DOHH2 (cell line): ENCODE data around the gene SBSN.

Source experiments
- H3F3A ChIP-seq: fragments of 200-600 bp; sonication (generic), shearing (Covaris generic); 2 replicates; pipeline ENCODE4 v1.6.0; 2016; ENCODE audit warnings: antibody characterized with exemption, mild to moderate bottlenecking; ENCODE audit not compliant: control insufficient read depth, insufficient read depth
- H3K27ac ChIP-seq: fragments of 200-600 bp; sonication (generic); 2 replicates; pipeline ENCODE4 v1.5.1; 2014; ENCODE audit warnings: low read depth, mild to moderate bottlenecking, low read length, moderate library complexity
- H3K27me3 ChIP-seq: fragments of 200-600 bp; sonication (generic); 2 replicates; pipeline ENCODE4 v1.6.1; 2014; ENCODE audit warnings: mild to moderate bottlenecking, low read length, mixed read lengths; ENCODE audit not compliant: control insufficient read depth
- H3K36me3 ChIP-seq: fragments of 200-600 bp; sonication (generic); 2 replicates; pipeline ENCODE4 v1.6.1; 2014; ENCODE audit warnings: mild to moderate bottlenecking, low read length, moderate library complexity, mixed read lengths; ENCODE audit not compliant: control insufficient read depth
- H3K4me1 ChIP-seq: fragments of 200-600 bp; sonication (generic); 2 replicates; pipeline ENCODE4 v1.6.1; 2014; ENCODE audit warnings: mild to moderate bottlenecking, low read length, mixed read lengths; ENCODE audit not compliant: control insufficient read depth
- H3K4me2 ChIP-seq: fragments of 200-600 bp; sonication (generic); 2 replicates; pipeline ENCODE4 v1.6.0; 2014; ENCODE audit warnings: mild to moderate bottlenecking, low read length, moderate library complexity
- H3K4me3 ChIP-seq: fragments of 200-600 bp; sonication (generic); 2 replicates; pipeline ENCODE4 v1.5.1; 2014; ENCODE audit warnings: mild to moderate bottlenecking, low read length, mixed read lengths
- H3K79me2 ChIP-seq: fragments of 200-600 bp; sonication (generic); 2 replicates; pipeline ENCODE4 v1.6.1; 2014; ENCODE audit warnings: mild to moderate bottlenecking, low read length, mixed read lengths; ENCODE audit not compliant: control insufficient read depth
- H3K9me2 ChIP-seq: fragments of 200-600 bp; sonication (generic); replicated peaks from 2 replicates; pipeline ENCODE4 v1.6.1; 2014; ENCODE audit warnings: mild to moderate bottlenecking, low read length, mixed read lengths; ENCODE audit not compliant: control insufficient read depth
- H3K9me3 ChIP-seq: fragments of 200-600 bp; sonication (generic); 2 replicates; pipeline ENCODE4 v1.6.1; 2014; ENCODE audit warnings: antibody characterized with exemption, low read length, mixed read lengths; ENCODE audit not compliant: control insufficient read depth, insufficient read depth
- H4K20me1 ChIP-seq: fragments of 200-600 bp; sonication (generic); 2 replicates; pipeline ENCODE4 v1.6.0; 2014; ENCODE audit warnings: low read depth, mild to moderate bottlenecking, antibody characterized with exemption, low read length, moderate library complexity; ENCODE audit not compliant: control insufficient read depth, insufficient read depth
- CTCF ChIP-seq: fragments of 200-600 bp; sonication (generic); IDR thresholded peaks from one replicate; pipeline ENCODE4 v1.5.1; 2014; ENCODE audit warnings: antibody characterized with exemption, mild to moderate bottlenecking, low read depth, low read length; ENCODE audit not compliant: poor library complexity, severe bottlenecking
- EZH2phosphoT487 ChIP-seq: fragments of 200-600 bp; sonication (generic); IDR thresholded peaks from 2 replicates; pipeline ENCODE4 v1.6.1; 2017; ENCODE audit warnings: borderline replicate concordance, mild to moderate bottlenecking, antibody characterized with exemption, low read length, moderate library complexity, mixed read lengths

Gene SBSN

GRCh38 chr19:35522745-35523327 lies 5.3 kb downstream of the SBSN start:
- Histone ChIP-seq H4K20me1 (no peaks in the 10 kb centered on the region), H3K4me2 (no peak overlapping the region), H3K79me2 (no peaks in the 10 kb centered on the region), H3K27ac (no peak overlapping the region), H3K9me2 (no peaks in the 10 kb centered on the region), H3K4me1 (no peaks in the 10 kb centered on the region), H3K36me3 (no peaks in the 10 kb centered on the region), H3K9me3 (no peaks in the 10 kb centered on the region), H3K27me3 (peaks cover 4% of the 10 kb centered on the region; the same call in 1 of the 2 replicates), H3F3A (no peaks in the 10 kb centered on the region), H3K4me3 (no peak overlapping the region)
- no peak for TF ChIP-seq CTCF

DNA sequence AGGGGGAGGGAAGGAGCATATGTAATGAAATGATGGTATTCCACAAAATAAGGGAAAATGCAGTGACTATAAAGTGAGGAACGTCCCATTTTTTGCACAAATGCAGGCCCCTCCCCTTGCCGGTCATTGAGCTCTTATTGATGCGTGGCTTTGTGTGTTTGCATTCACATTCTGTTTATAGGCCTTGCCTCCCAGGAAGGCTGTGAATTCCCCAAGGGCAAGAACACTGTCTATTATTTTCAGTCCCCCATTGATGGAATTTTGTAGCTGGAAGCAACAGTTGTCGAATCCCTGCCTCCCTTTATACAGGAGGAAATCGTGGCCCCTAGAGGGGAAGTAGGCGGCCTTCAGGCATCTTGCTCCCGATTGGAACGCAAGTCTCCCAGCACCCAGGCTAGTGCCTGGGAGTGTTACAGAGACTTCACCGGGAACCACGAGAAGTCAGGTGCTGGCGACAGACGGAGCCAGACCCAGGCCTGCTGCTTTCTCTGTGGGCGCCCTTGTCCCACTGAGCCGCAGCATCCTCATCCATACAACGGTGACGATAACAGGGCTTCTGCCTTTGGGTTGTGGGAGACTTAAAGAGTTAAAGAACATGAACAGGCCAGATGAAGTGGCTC lies 6.9 kb downstream of the SBSN start:
- no peaks in the 10 kb centered on the region for H3F3A ChIP-seq
- TF ChIP-seq CTCF: no peak
- no peak for TF ChIP-seq EZH2phosphoT487
- no peaks in the 10 kb centered on the region for H3K36me3 ChIP-seq
- no peak overlapping the region for H3K27ac ChIP-seq
- H3K27me3 ChIP-seq: peaks cover 4% of the 10 kb centered on the region; the same call in 1 of the 2 replicates
- no peak overlapping the region for H3K4me3 ChIP-seq
- H3K79me2 ChIP-seq: no peaks in the 10 kb centered on the region
- no peaks in the 10 kb centered on the region for H3K9me2 ChIP-seq
- no peaks in the 10 kb centered on the region for H4K20me1 ChIP-seq
- H3K9me3 ChIP-seq: no peaks in the 10 kb centered on the region
- H3K4me2 ChIP-seq: no peak overlapping the region
- H3K4me1 ChIP-seq: no peaks in the 10 kb centered on the region

DNA sequence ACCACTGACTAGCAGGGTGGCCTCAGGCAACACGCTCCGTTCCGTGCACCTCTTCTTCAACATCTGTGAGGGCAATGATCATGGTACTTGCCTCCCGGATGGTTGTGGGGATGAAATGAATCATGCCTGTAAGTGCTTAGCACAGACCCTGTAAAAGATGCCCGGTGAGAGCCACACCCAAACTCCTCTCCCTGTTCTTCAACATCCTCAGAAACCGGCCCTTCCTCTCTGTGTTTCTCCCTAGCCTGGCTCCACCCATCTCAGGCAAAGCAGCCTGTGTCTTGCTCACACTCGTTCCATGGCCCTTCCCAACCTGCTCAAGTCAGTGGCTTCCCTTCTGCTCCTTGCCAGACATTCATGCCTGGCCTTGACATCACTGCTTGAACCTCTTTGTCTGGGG lies 8.8 kb downstream of the SBSN start:
- Histone ChIP-seq H4K20me1 (no peaks in the 10 kb centered on the region), H3K79me2 (no peaks in the 10 kb centered on the region), H3F3A (no peaks in the 10 kb centered on the region), H3K27me3 (peaks cover 4% of the 10 kb centered on the region; the same call in 1 of the 2 replicates), H3K4me1 (no peaks in the 10 kb centered on the region), H3K4me2 (no peak overlapping the region), H3K4me3 (no peak overlapping the region), H3K36me3 (no peaks in the 10 kb centered on the region), H3K9me2 (no peaks in the 10 kb centered on the region), H3K27ac (no peak overlapping the region), H3K9me3 (no peaks in the 10 kb centered on the region)
- TF ChIP-seq EZH2phosphoT487 (no peak), CTCF (no peak)
